Mucosa of descending colon (tissue), 3 donors: Measurements from ENCODE around the gene ACTL9. TPM values are rescaled to one million over a fixed set of nuclear protein-coding genes. Genes with fewer than 3 reads are reported as not detected.

Source experiments
- ATAC-seq: fragments of 200-7000 bp; cut with Tn5 transposase; one replicate; pipeline ENCODE4 v1.9.1; 2020; ENCODE audit warnings: mild to moderate bottlenecking, moderate library complexity
- DNase-seq, 3 donors: peaks; one replicate each; pipeline ENCODE4 v3.0.0-alpha.2; 2020
- H3K36me3 ChIP-seq: fragments of 200-600 bp; one replicate; pipeline ENCODE4 v1.8.0; 2021; ENCODE audit warnings: low read depth, mild to moderate bottlenecking
- H3K4me1 ChIP-seq: fragments of 200-600 bp; one replicate; pipeline ENCODE4 v1.8.0; 2021; ENCODE audit warnings: low read depth, mild to moderate bottlenecking
- H3K4me3 ChIP-seq: fragments of 200-600 bp; one replicate; pipeline ENCODE4 v1.8.0; 2021; ENCODE audit warnings: mild to moderate bottlenecking
- H3K9me3 ChIP-seq: fragments of 200-600 bp; one replicate; pipeline ENCODE4 v1.8.0; 2021; ENCODE audit warnings: mild to moderate bottlenecking
- intact Hi-C, 2 donors: fragments of 100-400 bp; cut with DNase I in 1 of 2; cut with micrococcal nuclease in 1 of 2; formaldehyde crosslinking; loops; one replicate each; pipeline versions ENCODE4 v1.11.0 to v1.11.1; 2022; cut with DNase I, micrococcal nuclease
- total RNA-seq, 3 donors: library from RNA; stranded (reverse); fragmentation: NEBNext Ultra II Directional in 2 of 3; extraction: Animal tissue kit (Norgen Biotek cat#: 25700) in 2 of 3; gene quantifications; one replicate each; pipeline versions ENCODE4 v1.2.1 to v1.2.4, GENCODE V29; 2021 to 2023
- TF ChIP-seq, protein P1 (sequence below): fragments of 200-600 bp; IDR thresholded peaks from one replicate; pipeline ENCODE4 v1.8.0; 2022; ENCODE audit warnings: antibody characterized with exemption, mild to moderate bottlenecking
- donor health status: DM: no; HTN: no; CAD: no; lungs with moderate emphysema.
- donor health status: DM: no; HTN: no; CAD: no.
- donor health status: DM: no; HTN: yes; CAD: no.

ACTL9 gene
- total RNA-seq, 3 donors from 2014 or later = not detected

DNA sequence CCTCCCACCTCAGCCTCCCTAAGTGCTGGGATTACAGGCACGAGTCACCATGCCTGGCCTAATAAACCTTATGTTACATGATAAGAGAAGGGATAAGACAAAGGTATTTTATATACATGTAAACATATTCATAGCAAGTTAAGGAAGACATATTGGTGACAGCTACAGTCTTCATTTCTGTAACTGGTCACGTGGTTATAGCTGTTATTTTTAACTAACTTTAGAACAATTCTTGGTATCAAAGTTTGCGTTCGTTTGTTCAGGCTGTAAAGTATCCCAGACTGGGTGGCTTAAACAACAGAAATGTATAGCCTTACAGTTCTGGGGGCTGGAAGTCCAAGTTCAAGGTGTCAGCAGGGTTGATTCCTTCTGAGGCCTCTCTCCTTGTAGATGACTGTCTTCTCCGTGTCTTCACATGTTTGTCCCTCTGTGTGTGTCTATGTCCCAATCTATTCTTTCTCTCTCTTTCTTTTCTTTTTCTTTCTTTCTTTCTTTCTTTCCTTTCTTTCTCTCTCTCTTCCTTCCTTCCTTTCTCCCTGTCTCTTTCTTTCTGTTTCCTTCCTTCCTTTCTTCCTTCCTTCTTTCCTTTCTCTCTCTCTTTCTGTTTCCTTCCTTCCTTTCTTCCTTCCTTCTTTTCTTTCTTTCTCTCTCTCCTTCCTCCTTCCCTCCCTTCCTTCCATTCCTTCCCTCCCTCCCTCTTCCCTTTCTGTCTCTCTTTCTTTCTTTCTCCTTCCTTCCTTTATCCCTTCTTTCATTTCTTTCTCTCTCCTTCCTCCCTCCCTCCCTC, 7.6 kb downstream of the ACTL9 start:
- TF ChIP-seq, protein P1, sequence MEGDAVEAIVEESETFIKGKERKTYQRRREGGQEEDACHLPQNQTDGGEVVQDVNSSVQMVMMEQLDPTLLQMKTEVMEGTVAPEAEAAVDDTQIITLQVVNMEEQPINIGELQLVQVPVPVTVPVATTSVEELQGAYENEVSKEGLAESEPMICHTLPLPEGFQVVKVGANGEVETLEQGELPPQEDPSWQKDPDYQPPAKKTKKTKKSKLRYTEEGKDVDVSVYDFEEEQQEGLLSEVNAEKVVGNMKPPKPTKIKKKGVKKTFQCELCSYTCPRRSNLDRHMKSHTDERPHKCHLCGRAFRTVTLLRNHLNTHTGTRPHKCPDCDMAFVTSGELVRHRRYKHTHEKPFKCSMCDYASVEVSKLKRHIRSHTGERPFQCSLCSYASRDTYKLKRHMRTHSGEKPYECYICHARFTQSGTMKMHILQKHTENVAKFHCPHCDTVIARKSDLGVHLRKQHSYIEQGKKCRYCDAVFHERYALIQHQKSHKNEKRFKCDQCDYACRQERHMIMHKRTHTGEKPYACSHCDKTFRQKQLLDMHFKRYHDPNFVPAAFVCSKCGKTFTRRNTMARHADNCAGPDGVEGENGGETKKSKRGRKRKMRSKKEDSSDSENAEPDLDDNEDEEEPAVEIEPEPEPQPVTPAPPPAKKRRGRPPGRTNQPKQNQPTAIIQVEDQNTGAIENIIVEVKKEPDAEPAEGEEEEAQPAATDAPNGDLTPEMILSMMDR = no peak
- H3K36me3 ChIP-seq = no peaks in the 10 kb centered on the region
- intact Hi-C loops = no loop called here
- no peak for ATAC-seq
- H3K4me3 ChIP-seq = no peak overlapping the region
- no peaks in the 10 kb centered on the region for H3K4me1 ChIP-seq
- no peaks in the 10 kb centered on the region for H3K9me3 ChIP-seq
- no peak for DNase-seq

DNA sequence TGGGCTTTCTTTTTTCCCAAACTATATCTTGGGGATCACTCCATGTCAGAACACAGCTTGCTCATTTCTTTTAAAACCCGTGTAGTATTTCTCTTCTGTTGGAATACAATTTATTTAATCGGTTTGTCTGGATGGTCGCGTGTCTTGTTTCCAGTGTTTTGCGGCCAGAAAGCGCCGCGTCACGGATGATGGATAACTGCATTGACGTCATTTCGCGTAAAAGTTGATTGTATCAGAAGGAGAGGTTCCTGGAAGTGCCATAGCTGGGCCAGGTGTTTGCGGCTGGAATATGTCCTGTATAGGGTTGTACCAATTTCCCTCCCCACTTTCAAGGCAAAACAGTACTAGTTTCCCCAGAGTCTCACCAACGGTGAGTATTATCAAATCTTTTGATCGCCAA, 9.7 kb downstream of the ACTL9 start:
- Histone ChIP-seq H3K4me1 (no peaks in the 10 kb centered on the region), H3K4me3 (no peak overlapping the region), H3K36me3 (no peaks in the 10 kb centered on the region), H3K9me3 (no peaks in the 10 kb centered on the region)
- DNase-seq (no peak), ATAC-seq (no peak)
- TF ChIP-seq, protein P1 = no peak
- intact Hi-C loops = no loop called here

DNA sequence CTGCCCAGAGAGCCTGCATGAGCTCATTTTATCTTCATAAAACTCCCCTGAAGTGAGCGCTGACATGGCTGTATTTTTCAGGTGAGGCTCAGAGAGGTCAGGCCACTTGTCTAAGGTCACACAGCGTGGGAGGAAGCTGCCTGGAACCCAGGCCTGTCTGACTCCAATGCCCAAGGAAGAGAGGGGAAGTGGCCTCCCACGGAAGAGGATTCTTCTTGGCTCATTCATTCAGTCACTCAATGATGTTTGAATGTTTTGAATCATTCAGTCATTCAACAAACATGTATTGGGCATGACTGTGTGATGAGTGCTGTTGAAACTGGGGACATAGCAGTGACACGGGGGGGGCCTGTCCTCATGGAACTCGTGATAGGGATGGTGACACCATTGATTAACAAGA, 12.0 kb downstream of the ACTL9 start:
- intact Hi-C loops = no loop called here
- H3K4me1 ChIP-seq = no peaks in the 10 kb centered on the region
- no peak overlapping the region for H3K4me3 ChIP-seq
- no peaks in the 10 kb centered on the region for H3K9me3 ChIP-seq
- TF ChIP-seq, protein P1 = no peak
- H3K36me3 ChIP-seq = no peaks in the 10 kb centered on the region
- no peak for DNase-seq
- no peak for ATAC-seq

DNA sequence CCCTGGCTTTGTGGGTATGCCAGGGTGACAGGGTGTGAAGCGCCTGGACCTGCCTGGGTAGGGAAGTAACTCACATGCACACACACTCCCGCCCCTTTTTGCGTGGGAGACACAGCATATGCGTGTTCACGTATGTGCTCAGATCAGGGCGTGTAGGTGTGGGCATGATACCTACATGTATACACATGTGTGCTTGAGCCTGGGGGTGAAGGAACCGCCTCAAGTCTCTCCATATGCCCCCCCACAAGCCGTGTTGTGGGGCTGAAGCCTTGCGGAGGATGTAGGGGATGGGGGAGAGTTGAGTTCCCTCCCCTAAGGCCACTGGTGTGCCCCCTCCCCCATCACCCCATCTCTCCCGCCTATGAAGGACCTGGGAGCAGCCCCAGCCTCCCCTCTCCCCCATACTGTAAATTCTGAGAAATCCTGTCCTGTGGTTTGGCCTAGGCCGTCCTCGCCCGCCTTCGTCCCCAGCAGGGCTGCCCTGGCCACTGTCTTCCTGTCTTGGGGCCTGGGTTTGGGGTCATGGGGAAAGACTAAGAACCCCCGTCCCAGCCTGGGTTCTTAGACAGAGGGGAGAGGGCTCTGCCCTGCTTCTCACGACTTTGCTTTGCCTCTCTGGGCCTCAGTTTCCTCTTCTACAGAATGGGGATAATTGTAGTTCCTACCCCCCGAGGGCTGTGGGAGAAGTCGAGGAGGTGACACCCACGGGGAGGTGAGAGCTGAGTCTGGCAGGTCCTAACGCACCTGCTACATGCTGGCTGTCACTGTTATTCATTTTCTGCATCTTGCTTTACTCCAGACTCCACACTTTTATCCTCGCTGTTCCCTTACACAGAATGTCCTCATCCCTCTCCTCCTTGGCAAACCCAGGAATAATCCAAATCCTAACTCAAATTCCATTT, 14.3 kb downstream of the ACTL9 start:
- intact Hi-C loops = no loop called here
- Histone ChIP-seq H3K4me1 (no peaks in the 10 kb centered on the region), H3K9me3 (no peaks in the 10 kb centered on the region), H3K36me3 (no peaks in the 10 kb centered on the region), H3K4me3 (no peak overlapping the region)
- ATAC-seq (no peak), DNase-seq (no peak)
- TF ChIP-seq, protein P1 = no peak

DNA sequence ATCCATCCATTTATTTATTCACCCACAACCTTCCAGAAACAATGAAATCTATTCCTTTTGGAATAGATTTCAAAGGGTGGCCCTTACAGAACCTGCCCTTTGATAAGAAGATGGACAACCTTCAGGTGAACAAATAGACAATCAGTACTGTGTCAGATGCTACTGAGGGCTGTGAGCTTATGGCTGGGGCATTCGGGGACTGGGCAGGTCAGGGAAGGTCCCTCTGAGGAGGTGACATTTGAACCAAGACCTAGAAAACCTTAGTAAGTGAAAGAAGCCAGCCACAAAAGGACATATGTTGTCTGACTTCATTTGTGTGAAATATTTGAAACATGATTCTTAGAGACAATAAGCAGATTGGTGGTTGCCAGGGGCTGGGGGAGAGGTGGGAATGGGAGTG, 15.7 kb downstream of the ACTL9 start:
- Histone ChIP-seq H3K4me3 (no peak overlapping the region), H3K36me3 (no peaks in the 10 kb centered on the region), H3K9me3 (no peaks in the 10 kb centered on the region), H3K4me1 (no peaks in the 10 kb centered on the region)
- TF ChIP-seq, protein P1 = no peak
- ATAC-seq = no peak
- intact Hi-C loops = no loop called here
- no peak for DNase-seq
